H1 (cell line): ENCODE results near the gene DNAH10. TPM values are rescaled to one million over a fixed set of nuclear protein-coding genes. Genes with fewer than 3 reads are reported as not detected.

Source experiments
- CTCF ChIA-PET: fragments of 300-600 bp; sonication (Branson Sonifier 250); formaldehyde crosslinking; loops from one replicate; lab custom pipeline; 2021; ENCODE audit not compliant: partially characterized antibody; lab: Charles Lee
- POLR2A ChIA-PET: fragments of 300-600 bp; sonication (Branson Sonifier 250); formaldehyde crosslinking; loops from one replicate; lab custom pipeline; 2021; ENCODE audit warnings: inconsistent platforms; ENCODE audit not compliant: partially characterized antibody; lab: Charles Lee
- DNase-seq, 2 experiments: peaks; one replicate each; pipeline versions ENCODE4 v3.0.0 to v3.0.0-alpha.2; 2010 to 2022; ENCODE audit warnings: low spot score in 2 of 2, low read depth in 1 of 2, mixed read lengths in 1 of 2
- FAIRE-seq: peaks from 2 replicates; lab custom pipeline; 2011; peaks lifted over from hg19 to GRCh38; lab: Jason Lieb, UNC
- H2AFZ ChIP-seq: 2 replicates; pipeline ENCODE4 v1.8.1; 2012; ENCODE audit warnings: low read length, inconsistent platforms
- H2AK5ac ChIP-seq: 2 replicates; pipeline ENCODE4 v1.6.1; 2013; ENCODE audit warnings: low read depth, low read length
- H2BK120ac ChIP-seq: replicated peaks from 2 replicates; pipeline ENCODE3; 2013; ENCODE audit warnings: low read depth, low read length, inconsistent platforms
- H2BK12ac ChIP-seq: 2 replicates; pipeline ENCODE4 v1.6.1; 2013; ENCODE audit warnings: low read depth, low read length
- H2BK15ac ChIP-seq: 2 replicates; pipeline ENCODE4 v1.6.1; 2013; ENCODE audit warnings: low read length
- H2BK20ac ChIP-seq: 2 replicates; pipeline ENCODE4 v1.6.1; 2013; ENCODE audit warnings: low read length
- H2BK5ac ChIP-seq: 2 replicates; pipeline ENCODE4 v1.6.1; 2013; ENCODE audit warnings: low read depth, low read length
- H3K14ac ChIP-seq: 2 replicates; pipeline ENCODE4 v1.6.1; 2013; ENCODE audit warnings: inconsistent platforms; ENCODE audit not compliant: insufficient read length
- H3K18ac ChIP-seq: 2 replicates; pipeline ENCODE4 v1.6.1; 2013; ENCODE audit warnings: low read length; ENCODE audit errors: extremely low read depth
- H3K23ac ChIP-seq: 2 replicates; pipeline ENCODE4 v1.6.1; 2013; ENCODE audit warnings: inconsistent platforms; ENCODE audit not compliant: insufficient read length
- H3K23me2 ChIP-seq: 2 replicates; pipeline ENCODE4 v1.6.1; 2013; ENCODE audit warnings: low read depth, low read length
- H3K27ac ChIP-seq: 2 replicates; pipeline ENCODE4 v1.6.1; 2011; ENCODE audit warnings: low read depth, low read length, inconsistent platforms
- H3K27me3 ChIP-seq, 4 experiments: replicated peaks in 1 of 4; 1 replicate in 1 of 4; 2 replicates in 3 of 4; pipeline versions ENCODE4 v1.6.1 to v1.8.1; 2011 to 2013; ENCODE audit warnings: low read length in 3 of 4, mild to moderate bottlenecking in 3 of 4, inconsistent platforms in 2 of 4, mixed read lengths in 2 of 4, moderate library complexity in 1 of 4; ENCODE audit not compliant: control insufficient read depth in 3 of 4, insufficient read depth in 3 of 4; ENCODE audit errors: extremely low read depth in 1 of 4
- H3K36me3 ChIP-seq, 4 experiments: 2 replicates each; pipeline versions ENCODE4 v1.6.1 to v1.8.1; 2011 to 2013; ENCODE audit warnings: mild to moderate bottlenecking in 4 of 4, low read length in 3 of 4, moderate library complexity in 2 of 4, control low read depth in 1 of 4, inconsistent platforms in 1 of 4; ENCODE audit not compliant: insufficient read depth in 4 of 4, control insufficient read depth in 2 of 4
- H3K4ac ChIP-seq: replicated peaks from 2 replicates; pipeline ENCODE3; 2013; ENCODE audit warnings: low read length, low read depth, mixed read lengths, inconsistent platforms; ENCODE audit not compliant: insufficient read length
- H3K4me1 ChIP-seq, 4 experiments: replicated peaks in 1 of 4; 1 replicate in 1 of 4; 2 replicates in 3 of 4; pipeline versions ENCODE4 v1.6.1 to v1.8.1; 2011 to 2013; ENCODE audit warnings: low read length in 3 of 4, inconsistent platforms in 2 of 4, mixed read lengths in 1 of 4; ENCODE audit not compliant: insufficient read depth in 4 of 4, control insufficient read depth in 3 of 4
- H3K4me2 ChIP-seq, 2 experiments: 2 replicates each; pipeline versions ENCODE4 v1.6.1 to v1.8.1; 2011 to 2013; ENCODE audit warnings: low read depth in 2 of 2, low read length in 2 of 2, control low read depth in 1 of 2, inconsistent platforms in 1 of 2, mild to moderate bottlenecking in 1 of 2; ENCODE audit not compliant: insufficient read depth in 1 of 2
- H3K4me3 ChIP-seq, 4 experiments: fragments of 200-600, 300-600 bp in 1 of 4; sonication (generic), shearing (Covaris generic), sonication (Bioruptor Twin) in 1 of 4; 2 replicates each; pipeline versions ENCODE4 v1.5.1 to v1.8.1; 2011 to 2016; ENCODE audit warnings: low read length in 4 of 4, low read depth in 3 of 4, control low read depth in 2 of 4, inconsistent platforms in 2 of 4, mild to moderate bottlenecking in 2 of 4, mixed read lengths in 1 of 4, moderate library complexity in 1 of 4; ENCODE audit not compliant: insufficient read depth in 2 of 4; ENCODE audit errors: extremely low read depth in 1 of 4
- H3K56ac ChIP-seq: replicated peaks from 2 replicates; pipeline ENCODE3; 2013; ENCODE audit warnings: low read depth, mild to moderate bottlenecking, mixed read lengths, low read length, inconsistent platforms; ENCODE audit not compliant: insufficient read length
- H3K79me1 ChIP-seq: 2 replicates; pipeline ENCODE4 v1.6.1; 2013; ENCODE audit warnings: low read depth, low read length, control low read depth
- H3K79me2 ChIP-seq, 2 experiments: 2 replicates each; pipeline versions ENCODE4 v1.6.1 to v1.8.1; 2012 to 2013; ENCODE audit warnings: low read length in 2 of 2, mild to moderate bottlenecking in 2 of 2, inconsistent platforms in 1 of 2; ENCODE audit not compliant: insufficient read depth in 2 of 2, control insufficient read depth in 1 of 2
- H3K9ac ChIP-seq, 4 experiments: replicated peaks in 1 of 4; 1 replicate in 1 of 4; 2 replicates in 3 of 4; pipeline versions ENCODE4 v1.6.1 to v1.8.1; 2011 to 2013; ENCODE audit warnings: low read depth in 3 of 4, low read length in 3 of 4, control low read depth in 2 of 4, mild to moderate bottlenecking in 2 of 4, moderate library complexity in 2 of 4, inconsistent platforms in 1 of 4; ENCODE audit errors: extremely low read depth in 1 of 4
- H3K9me3 ChIP-seq, 2 experiments: 2 replicates each; pipeline versions ENCODE4 v1.6.1 to v1.8.1; 2012 to 2013; ENCODE audit warnings: mild to moderate bottlenecking in 2 of 2, moderate library complexity in 2 of 2, control low read depth in 1 of 2, inconsistent platforms in 1 of 2, low read depth in 1 of 2, low read length in 1 of 2, mixed read lengths in 1 of 2; ENCODE audit not compliant: insufficient read depth in 2 of 2
- H4K20me1 ChIP-seq, 2 experiments: replicated peaks in 1 of 2; 2 replicates each; pipeline versions ENCODE3 to v1.8.1; 2011 to 2013; ENCODE audit warnings: inconsistent platforms in 2 of 2, low read length in 2 of 2, mild to moderate bottlenecking in 1 of 2; ENCODE audit not compliant: insufficient read depth in 2 of 2, control insufficient read depth in 1 of 2
- H4K5ac ChIP-seq: 2 replicates; pipeline ENCODE4 v1.6.1; 2013; ENCODE audit warnings: low read length, low read depth, mixed read lengths, inconsistent platforms; ENCODE audit not compliant: insufficient read length
- H4K8ac ChIP-seq: 2 replicates; pipeline ENCODE4 v1.8.0; 2013; ENCODE audit warnings: mild to moderate bottlenecking, moderate library complexity, low read length, inconsistent platforms; ENCODE audit not compliant: insufficient read depth; ENCODE audit errors: extremely low read depth
- H4K91ac ChIP-seq: replicated peaks from 2 replicates; pipeline ENCODE3; 2013; ENCODE audit warnings: low read length, mixed read lengths, inconsistent platforms; ENCODE audit not compliant: insufficient read length
- ATF2 ChIP-seq: IDR thresholded peaks from 2 replicates; pipeline ENCODE4 v1.6.1; 2012; ENCODE audit warnings: low read length, inconsistent platforms
- ATF3 ChIP-seq: IDR thresholded peaks from 2 replicates; pipeline ENCODE4 v1.6.1; 2011; ENCODE audit warnings: low read depth, mild to moderate bottlenecking, low read length; ENCODE audit not compliant: insufficient read depth
- EP300 ChIP-seq, 2 experiments: IDR thresholded peaks; 1 replicate in 1 of 2; 2 replicates in 1 of 2; pipeline ENCODE4 v1.6.1; 2011 to 2012; ENCODE audit warnings: low read depth in 2 of 2, low read length in 2 of 2, mild to moderate bottlenecking in 2 of 2, borderline replicate concordance in 1 of 2, inconsistent platforms in 1 of 2, moderate library complexity in 1 of 2
- MAFK ChIP-seq: IDR thresholded peaks from 2 replicates; pipeline ENCODE4 v1.6.1; 2012; ENCODE audit warnings: low read depth, mild to moderate bottlenecking, improper control_type of control experiment, low read length
- NRF1 ChIP-seq: IDR thresholded peaks from 2 replicates; pipeline ENCODE4 v1.6.1; 2011; ENCODE audit warnings: mild to moderate bottlenecking, low read depth, low read length, improper control_type of control experiment
- RFX5 ChIP-seq: IDR thresholded peaks from 2 replicates; pipeline ENCODE4 v1.6.1; 2011; ENCODE audit warnings: low read depth, low read length, improper control_type of control experiment, borderline replicate concordance
- RNF2 ChIP-seq: fragments of 200-900, 300-1000 bp; sonication (generic); IDR thresholded peaks from 2 replicates; pipeline ENCODE4 v1.7.1; 2016; ENCODE audit warnings: borderline replicate concordance, low read depth, mild to moderate bottlenecking, antibody characterized with exemption, low read length; ENCODE audit not compliant: poor library complexity, severe bottlenecking; ENCODE audit errors: missing control alignments
- RXRA ChIP-seq: IDR thresholded peaks from 2 replicates; pipeline ENCODE4 v1.6.1; 2011; ENCODE audit warnings: low read depth, mild to moderate bottlenecking, low read length, moderate library complexity; ENCODE audit not compliant: insufficient read depth
- SP2 ChIP-seq: IDR thresholded peaks from 2 replicates; pipeline ENCODE4 v1.6.1; 2012; ENCODE audit warnings: mild to moderate bottlenecking, low read length, inconsistent platforms
- SRF ChIP-seq: IDR thresholded peaks from 2 replicates; pipeline ENCODE4 v1.6.1; 2011; ENCODE audit warnings: mild to moderate bottlenecking, low read depth, low read length, moderate library complexity
- WGBS, 2 experiments: shearing (Covaris generic) in 1 of 2; methylation state at CpG; one replicate each; pipeline versions ENCODE4 v1.1.6 to v1.1.7; 2013 to 2015; ENCODE audit warnings: low lambda C conversion rate in 2 of 2, mixed read lengths in 2 of 2, inconsistent platforms in 1 of 2, low coverage in 1 of 2, missing lambda C conversion rate in 1 of 2; ENCODE audit not compliant: insufficient replicate concordance in 2 of 2, insufficient coverage in 1 of 2, insufficient read length in 1 of 2; ENCODE audit errors: extremely low coverage in 1 of 2, missing lambda C conversion rate in 1 of 2; 5-methylcytosine and 5-hydroxymethylcytosine counted together
- polyA plus RNA-seq, 7 experiments: library from polyadenylated mRNA; depleted of rRNA in 3 of 7; stranded (reverse) in 5 of 7; unstranded in 2 of 7; fragments of >200 nt in 5 of 7; fragments of 200-250 nt in 2 of 7; gene quantifications; 1 replicate in 5 of 7; 2 replicates in 1 of 7; 4 replicates in 1 of 7; pipeline versions ENCODE4 v1.2.1 to v1.2.3, GENCODE V29; 2011 to 2013; ENCODE audit warnings: missing spikeins in 2 of 7, mixed read lengths in 2 of 7
- total RNA-seq: library from RNA; stranded (reverse); fragmentation: NEBNext Ultra II Directional; extraction: Animal tissue kit (Norgen Biotek cat#: 25700); gene quantifications from 2 replicates; pipeline ENCODE4 v1.2.1, GENCODE V29; 2021

Gene DNAH10
- total and polyA plus RNA-seq, 2 of the 8 experiments (the other 6 are each of a cell fraction or from before 2014, with no cell fraction given): 0.02 to 0.24 TPM

- Histone ChIP-seq H4K91ac (no peak overlapping the region), H2AFZ (peak overlapping the region; percentile 23; the same call in 1 of the 2 replicates), H3K4me3 (no peak overlapping the region), H2BK20ac (no peak overlapping the region), H4K20me1 (no peaks in the 10 kb centered on the region), H3K56ac (no peak overlapping the region), H3K14ac (no peak overlapping the region), H3K9me3 (no peaks in the 10 kb centered on the region), H3K9ac (no peak overlapping the region), H2BK120ac (no peak overlapping the region), H3K36me3 (no peaks in the 10 kb centered on the region), H3K79me2 (no peaks in the 10 kb centered on the region), H3K27ac (no peak overlapping the region), H3K18ac (no peak overlapping the region), H3K4me2 (no peak overlapping the region), H3K23me2 (no peaks in the 10 kb centered on the region), H2BK5ac (no peak overlapping the region), H4K5ac (no peak overlapping the region), H3K4me1 (no peaks in the 10 kb centered on the region), H3K23ac (no peak overlapping the region), H3K79me1 (no peaks in the 10 kb centered on the region), H3K27me3 (peaks cover 0 to 9% (median 1%) of the 10 kb centered on the region in 4 experiments; a peak in 3 of 7 replicates), H3K4ac (no peak overlapping the region), H2BK15ac (no peak overlapping the region), H2BK12ac (no peak overlapping the region), H2AK5ac (no peak overlapping the region), H4K8ac (no peak overlapping the region)
- 85% methylated on average over 13 of the region's 13 CpGs; no CpG with 5 or more reads in 1 of the 2 experiments for WGBS, 2 experiments
- TF ChIP-seq NRF1: no peak
- TF ChIP-seq ATF3: no peak
- no peak; the same call in 1 of the 2 replicates for TF ChIP-seq SRF
- no peak for TF ChIP-seq RNF2
- TF ChIP-seq RFX5: no peak
- TF ChIP-seq EP300 (IDR thresholded peaks at IDR 0.05; ENCODE audit: borderline replicate concordance in 1 of 2, low read depth in 2 of 2, low read length in 2 of 2): no peak
- TF ChIP-seq ATF2: no peak
- TF ChIP-seq MAFK: no peak
- TF ChIP-seq SP2: no peak
- no peak for TF ChIP-seq RXRA
- no peak for DNase-seq
- POLR2A ChIA-PET: no interaction called here
- CTCF ChIA-PET: interaction anchor here (0.9 to 3.5 kb wide), 7 partner anchors 12 to 95 kb away, joined by 3 to 27 read pairs (median 5); no protein-coding TSS in a partner anchor
- no peak for FAIRE-seq
These were observed 179.6 kb downstream of the DNAH10 start for GRCh38 chr12:123941624-123942237.
